HG03139 (cell line): ENCODE data around the gene PEAR1.

Experiments used
- ATAC-seq: cut with Tn5 transposase; IDR thresholded peaks from one replicate; pipeline ENCODE4 v1.9.1; 2021; ENCODE audit not compliant: unreplicated experiment

Gene PEAR1

DNA sequence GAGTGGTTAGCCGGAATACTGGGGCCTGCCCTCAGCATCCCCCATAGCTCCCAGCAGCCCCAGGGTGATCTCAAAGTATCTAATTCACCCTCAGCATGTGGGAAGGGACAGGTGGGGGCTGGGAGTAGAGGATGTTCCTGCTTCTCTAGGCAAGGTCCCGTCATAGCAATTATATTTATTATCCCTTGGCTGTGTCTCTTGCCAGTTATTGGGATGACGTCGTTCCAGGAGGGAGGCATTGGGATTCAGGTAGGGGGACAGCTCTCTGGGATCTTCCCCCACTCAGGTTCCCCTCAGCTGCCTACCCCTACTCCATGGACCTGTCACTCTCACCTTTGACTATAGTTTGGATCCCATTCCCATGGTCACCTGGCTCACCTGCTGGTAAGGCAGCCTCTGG, 11.9 kb upstream of the PEAR1 start:
- no peak for ATAC-seq

DNA sequence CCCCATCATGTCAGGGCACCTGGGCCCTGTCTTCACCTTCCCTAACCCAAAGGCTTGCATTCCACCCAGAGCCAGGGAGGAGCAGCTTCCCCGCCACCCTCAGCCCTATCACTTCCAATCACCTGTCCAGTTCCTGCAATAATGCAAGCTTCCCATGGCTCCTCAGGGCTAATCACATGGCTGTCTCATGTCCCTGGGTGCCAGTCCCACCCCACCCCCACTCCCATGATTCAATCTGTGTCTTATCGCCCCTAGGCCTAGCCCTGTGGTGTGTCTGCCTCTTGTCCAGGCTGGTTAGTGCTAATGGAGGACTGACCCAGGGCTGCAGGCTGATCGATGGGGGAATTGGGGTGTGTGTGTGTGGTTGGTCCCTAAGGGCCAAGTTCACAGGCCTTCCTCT, 11.0 kb upstream of the PEAR1 start:
- no peak for ATAC-seq

- no peak for ATAC-seq
Measured at GRCh38 chr1:156883919-156884318, 9.6 kb upstream of the PEAR1 start.

GRCh38 chr1:156884560-156885184, 8.8 kb upstream of the PEAR1 start:
- ATAC-seq: no peak

DNA sequence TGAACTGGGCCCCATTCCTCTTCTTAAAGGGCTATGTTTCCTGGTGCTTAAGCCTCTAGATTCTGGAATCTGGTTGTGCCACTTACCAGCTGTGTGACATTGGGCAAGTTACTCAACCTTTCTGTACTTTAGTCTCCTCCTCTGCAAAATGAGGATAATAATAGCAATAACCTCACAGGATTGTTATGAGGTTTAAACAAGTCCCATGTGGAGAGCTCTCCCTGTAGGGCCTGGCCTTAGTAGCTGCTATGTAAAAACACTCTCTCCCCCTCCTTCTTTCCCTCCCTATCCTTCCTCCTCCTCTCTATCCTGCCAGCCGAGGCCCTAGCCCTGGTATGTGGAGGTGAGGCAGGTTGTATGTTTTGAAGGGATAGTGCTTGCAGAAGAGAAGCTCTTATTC, 8.2 kb upstream of the PEAR1 start:
- no peak for ATAC-seq

- ATAC-seq: no peak
Measured at GRCh38 chr1:156885880-156886355, 7.6 kb upstream of the PEAR1 start.

- no peak for ATAC-seq
Measured at GRCh38 chr1:156886583-156887281, 6.8 kb upstream of the PEAR1 start.

DNA sequence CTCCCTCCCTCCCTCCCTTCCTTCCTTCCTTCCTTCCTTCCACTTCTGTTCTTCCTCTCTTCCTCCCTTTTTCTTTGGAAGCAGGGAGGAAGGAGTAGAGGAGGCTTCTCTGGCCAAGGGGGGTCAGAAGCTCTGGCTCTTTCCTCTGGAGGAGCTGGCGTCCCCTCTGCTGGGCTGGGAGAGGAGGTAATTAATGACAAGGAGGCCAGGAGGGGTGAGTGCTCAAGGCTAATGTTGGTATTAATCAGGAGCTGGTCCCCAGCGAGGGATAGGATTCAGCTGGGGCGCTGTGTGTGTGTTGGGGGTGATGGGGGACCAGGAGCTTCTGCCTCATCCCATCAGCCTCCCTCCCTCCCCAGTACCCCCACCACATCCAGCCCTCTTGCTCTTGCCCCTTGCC, 6.2 kb upstream of the PEAR1 start:
- no peak for ATAC-seq

DNA sequence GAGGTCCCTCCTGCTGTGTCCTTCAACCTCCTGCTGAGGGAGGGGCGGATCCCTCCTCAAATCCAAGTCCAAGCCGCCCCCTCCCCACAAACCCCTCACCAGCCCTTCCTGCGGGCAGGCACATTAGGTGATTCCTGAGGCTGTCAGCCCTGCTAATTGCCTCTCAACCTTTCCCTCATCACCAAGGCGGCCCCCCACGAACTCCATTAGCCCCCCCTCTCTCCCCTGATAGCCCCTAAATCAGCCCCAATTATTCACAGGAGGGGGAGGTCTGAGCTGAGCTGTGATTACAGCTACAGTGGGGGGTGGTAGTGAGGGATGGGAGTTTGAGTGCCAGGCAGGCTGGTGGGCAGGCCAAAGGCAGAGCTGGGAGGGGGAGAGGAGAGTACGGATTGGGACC, 5.8 kb upstream of the PEAR1 start:
- ATAC-seq: no peak

- ATAC-seq: no peak
Measured at GRCh38 chr1:156889802-156890580, 3.5 kb upstream of the PEAR1 start.

DNA sequence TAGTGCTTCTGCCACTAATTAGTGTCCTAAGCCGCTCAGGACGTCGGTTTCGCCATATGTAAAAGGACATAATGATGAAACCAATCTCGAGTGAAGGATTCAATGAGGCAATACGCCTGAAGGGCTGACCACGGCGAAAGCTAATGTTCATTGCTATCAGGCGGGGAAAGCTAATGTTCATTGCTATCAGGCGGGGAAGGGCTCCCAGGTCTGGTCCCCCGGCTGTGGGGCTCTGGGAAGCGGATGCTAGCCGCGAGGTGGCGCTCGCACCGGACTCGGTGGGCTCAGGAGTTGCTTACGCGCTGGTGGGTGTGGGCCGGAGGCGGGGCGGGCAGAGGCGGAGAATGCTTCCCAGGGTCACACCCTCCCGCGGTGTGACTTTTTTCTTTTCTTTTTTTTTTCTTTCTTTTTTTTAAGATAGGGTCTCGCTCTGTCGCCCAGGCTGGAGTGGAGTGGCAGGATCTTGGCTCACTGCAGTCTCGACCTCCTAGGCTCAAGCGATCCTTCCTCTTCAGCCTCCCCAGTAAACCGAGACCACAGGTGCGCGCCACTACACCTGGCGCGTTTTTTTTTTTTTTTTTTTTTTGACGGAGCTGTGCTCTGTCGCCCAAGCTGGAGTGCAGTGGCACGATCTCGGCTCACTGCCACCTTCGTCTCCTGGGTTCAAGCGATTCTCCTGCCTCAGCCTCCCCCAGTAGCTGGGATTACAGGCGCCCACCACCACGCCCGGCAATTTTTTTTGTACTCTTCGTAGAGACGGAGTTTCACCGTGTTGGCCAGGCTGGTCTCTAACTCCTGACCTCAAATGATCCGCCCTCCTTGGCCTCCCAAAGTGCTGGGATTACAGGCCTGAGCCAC, 1.1 kb upstream of the PEAR1 start:
- ATAC-seq: no peak

DNA sequence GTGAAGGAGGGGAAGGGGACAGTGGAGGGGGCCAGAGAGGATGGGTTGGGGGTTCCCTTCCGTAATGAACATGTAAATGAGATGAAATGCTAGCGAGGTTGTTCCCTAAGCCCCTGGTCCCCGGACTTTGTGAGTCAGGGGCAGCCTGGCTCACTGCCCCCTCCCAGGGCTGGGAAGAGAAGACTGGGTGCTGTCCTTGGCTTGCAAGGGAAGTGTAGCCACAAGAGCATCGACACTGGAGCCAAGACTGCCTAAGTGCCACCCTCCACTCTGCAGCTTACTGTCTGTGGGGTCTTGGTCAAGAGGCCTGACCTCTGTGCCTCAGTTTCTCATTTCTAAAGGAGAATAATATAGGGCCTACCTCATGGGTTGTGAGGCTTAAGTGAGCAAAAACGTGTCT, 483 bp downstream of the PEAR1 start:
- no peak for ATAC-seq

DNA sequence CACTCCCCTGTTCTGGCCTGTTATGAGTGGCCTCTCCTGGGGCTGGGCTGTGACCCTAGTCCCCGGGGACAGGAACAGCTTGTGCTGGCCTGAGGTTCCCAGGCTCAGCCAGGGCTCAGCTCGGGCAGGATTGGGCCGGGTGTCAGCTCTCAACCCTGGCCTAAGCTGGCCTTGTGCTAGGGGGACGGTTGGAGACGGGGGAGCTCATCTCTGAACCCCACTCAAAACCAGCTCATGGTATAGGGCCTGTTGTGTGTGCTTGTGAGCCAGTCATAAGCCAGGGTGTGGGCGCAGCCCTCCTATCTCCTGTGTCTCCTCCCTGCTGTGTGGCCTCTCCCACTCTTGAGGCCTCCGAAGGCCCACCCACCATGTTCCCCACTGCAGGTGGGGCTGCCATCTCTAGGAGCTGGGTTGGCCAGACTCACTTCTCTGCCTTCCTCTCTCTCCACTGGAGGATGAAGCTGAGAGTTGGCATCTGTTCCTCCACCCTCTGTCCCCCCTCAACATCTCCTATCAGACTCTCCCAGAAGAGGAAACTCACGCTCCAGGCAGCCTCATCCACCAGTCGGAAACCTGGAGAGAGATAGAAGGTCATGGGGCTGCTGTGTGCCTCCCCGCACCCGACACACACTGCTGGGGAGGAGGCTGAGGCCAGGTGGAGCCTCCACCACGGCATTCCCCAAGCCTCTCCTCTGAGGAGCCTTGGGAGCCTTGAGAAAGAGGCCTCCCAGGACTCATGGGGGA, 1.4 kb downstream of the PEAR1 start:
- ATAC-seq: no peak

GRCh38 chr1:156895455-156895812, 1.9 kb downstream of the PEAR1 start:
- ATAC-seq: no peak

- ATAC-seq: no peak
Measured at GRCh38 chr1:156895927-156896326, 2.4 kb downstream of the PEAR1 start.

DNA sequence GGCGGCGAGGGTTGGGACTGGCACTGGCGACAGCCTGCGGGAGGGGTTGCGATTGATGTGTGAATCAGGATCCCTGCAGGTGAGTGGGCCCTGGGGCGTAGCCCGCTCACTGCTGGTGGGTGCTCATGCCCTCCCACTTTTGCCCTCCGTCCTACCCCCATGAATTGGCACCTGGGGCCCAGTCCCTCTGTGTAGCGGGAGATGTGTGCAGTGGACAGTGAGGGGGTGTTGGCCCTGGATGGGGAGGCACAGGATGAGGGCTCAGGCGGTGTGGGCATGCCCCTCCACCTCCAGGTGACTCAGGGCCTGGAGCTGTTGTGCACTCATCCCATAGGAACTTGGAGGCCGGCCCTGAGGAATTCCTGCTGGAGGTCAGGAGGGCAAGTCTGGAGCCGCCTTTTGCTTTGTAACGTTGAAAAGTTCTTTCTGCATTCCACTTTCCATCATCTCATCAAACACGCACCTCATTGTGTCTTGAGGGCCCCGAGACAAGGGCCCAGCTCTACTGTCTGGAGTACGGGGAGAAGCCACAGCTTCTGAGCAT, 3.0 kb downstream of the PEAR1 start:
- no peak for ATAC-seq

DNA sequence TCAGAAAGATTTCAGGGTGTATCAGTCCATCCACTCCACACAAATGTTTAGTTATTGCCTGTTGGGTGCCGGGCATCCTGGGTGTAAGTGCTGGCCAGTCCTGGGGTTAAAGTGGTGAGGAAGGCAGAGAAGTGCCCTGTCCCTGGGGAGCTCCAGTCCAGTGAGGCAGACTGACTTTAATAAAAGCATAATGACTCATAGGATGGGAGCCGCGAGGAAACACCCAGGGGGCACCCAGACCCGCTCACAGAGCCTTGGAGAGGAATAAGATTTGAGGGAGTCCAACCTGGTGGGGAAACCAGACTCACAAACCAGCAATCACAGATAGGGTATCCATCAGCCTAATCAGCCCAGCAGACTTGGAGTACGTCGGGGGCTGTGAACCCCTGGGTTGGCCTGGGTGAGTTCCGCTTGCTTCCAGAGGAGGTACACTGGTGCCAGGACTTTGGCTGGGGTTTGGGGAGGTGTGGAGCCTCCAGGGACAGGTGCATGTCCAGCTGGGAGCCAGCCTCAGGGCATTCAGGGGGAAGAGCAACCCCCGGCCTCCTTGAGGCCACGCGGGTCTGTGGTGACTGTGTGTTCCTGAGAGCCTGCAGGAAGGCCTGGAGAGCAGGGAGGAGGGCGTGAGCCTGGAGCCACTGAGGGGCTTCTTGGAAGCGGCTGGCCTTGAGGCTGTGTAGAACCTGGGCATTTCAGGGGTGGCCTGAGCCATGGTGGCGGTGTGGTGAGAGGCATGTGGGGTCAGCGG, 3.7 kb downstream of the PEAR1 start:
- no peak for ATAC-seq

GRCh38 chr1:156898161-156898566, 4.6 kb downstream of the PEAR1 start:
- no peak for ATAC-seq

- ATAC-seq: no peak
Measured at GRCh38 chr1:156898971-156899664, 5.6 kb downstream of the PEAR1 start.
